ENCODE results near the gene KRT9.

GRCh38 chr17:41551365-41551764 is 20.5 kb downstream of the KRT9 start:
- TF ChIP-seq RAD21 (CRISPR knock-in tag; conservative IDR thresholded peaks at IDR 0.05 in 1 of 2, IDR thresholded peaks at IDR 0.05 in 1 of 2) (no peak), CSDE1 (IDR thresholded peaks at IDR 0.05) (no peak), CTCF (IDR thresholded peaks at IDR 0.05 in 2 of 3, conservative IDR thresholded peaks at IDR 0.05 in 1 of 3; ENCODE audit: insufficient read depth in 2 of 3, low read depth in 1 of 3, low read length in 3 of 3) (no peak), ZNF212 (CRISPR knock-in tag; IDR thresholded peaks at IDR 0.05) (no peak), POLR2A (conservative IDR thresholded peaks at IDR 0.05) (no peak), E4F1 (CRISPR knock-in tag; IDR thresholded peaks at IDR 0.05; ENCODE audit: borderline replicate concordance) (no peak), ZNF282 (CRISPR knock-in tag; IDR thresholded peaks at IDR 0.05) (no peak), TEAD4 (IDR thresholded peaks at IDR 0.05; ENCODE audit: low read length) (no peak), TEAD4 (CRISPR knock-in tag; IDR thresholded peaks at IDR 0.05; ENCODE audit: borderline replicate concordance) (no peak), ZFX (CRISPR knock-in tag; IDR thresholded peaks at IDR 0.05) (no peak), STAG1 (CRISPR knock-in tag; IDR thresholded peaks at IDR 0.05; ENCODE audit: borderline replicate concordance) (no peak), TARDBP (IDR thresholded peaks at IDR 0.05) (no peak), ZBTB8A (IDR thresholded peaks at IDR 0.05; ENCODE audit: partially characterized antibody) (no peak), NR1H2 (CRISPR knock-in tag; IDR thresholded peaks at IDR 0.05) (no peak)
